HepG2 (cell line): ENCODE data around the gene RASIP1. TPM values are rescaled to one million over a fixed set of nuclear protein-coding genes. Genes with fewer than 3 reads are reported as not detected.
A peak's percentile ranks its signal among the peaks of the same experiment; 100 is the strongest.

ENCODE experiments used
- HMGXB4 ChIP-seq, 2 experiments: sonication (generic) in 1 of 2; formaldehyde crosslinking in 1 of 2; IDR thresholded peaks; 2 replicates each; pipeline versions ENCODE4 v1.4.0 to v1.6.1; 2018 to 2020; ENCODE audit warnings: missing genetic modification reagents in 2 of 2, borderline replicate concordance in 1 of 2, low read depth in 1 of 2, mild to moderate bottlenecking in 1 of 2, missing biosample characterization in 1 of 2
- HNRNPK ChIP-seq: fragments of 200-400 bp; formaldehyde crosslinking; IDR thresholded peaks from 2 replicates; pipeline ENCODE4 v1.6.1; 2018; ENCODE audit warnings: low read length, low read depth, moderate library complexity, mild to moderate bottlenecking; ENCODE audit not compliant: poor library complexity, severe bottlenecking
- HOXA5 ChIP-seq: sonication (generic); formaldehyde crosslinking; IDR thresholded peaks from 2 replicates; pipeline ENCODE4 v1.4.0; 2020; ENCODE audit warnings: missing genetic modification reagents
- KDM6A ChIP-seq: IDR thresholded peaks from 2 replicates; pipeline ENCODE4 v1.6.1; 2016; ENCODE audit warnings: low read depth
- NFAT5 ChIP-seq: sonication (generic); formaldehyde crosslinking; IDR thresholded peaks from 2 replicates; pipeline ENCODE4 v1.4.0; 2020; ENCODE audit warnings: missing genetic modification reagents
- NFYB ChIP-seq: sonication (generic); formaldehyde crosslinking; IDR thresholded peaks from 2 replicates; pipeline ENCODE4 v1.4.0; 2020; ENCODE audit warnings: missing genetic modification reagents
- POLR2AphosphoS5 ChIP-seq: IDR thresholded peaks from 2 replicates; pipeline ENCODE4 v1.6.1; 2012; ENCODE audit warnings: low read depth, low read length
- ZNF33A ChIP-seq: sonication (generic); formaldehyde crosslinking; IDR thresholded peaks from 2 replicates; pipeline ENCODE4 v1.5.1; 2020; ENCODE audit warnings: missing genetic modification reagents, mild to moderate bottlenecking, moderate library complexity, borderline replicate concordance
- ZNF510 ChIP-seq: sonication (generic); formaldehyde crosslinking; IDR thresholded peaks from 2 replicates; pipeline ENCODE4 v1.4.0; 2020; ENCODE audit warnings: low read depth, mild to moderate bottlenecking, missing genetic modification reagents
- ZNF512B ChIP-seq: sonication (generic); formaldehyde crosslinking; IDR thresholded peaks from 2 replicates; pipeline ENCODE4 v1.5.1; 2020; ENCODE audit warnings: missing genetic modification reagents, mild to moderate bottlenecking, borderline replicate concordance
- ZNF609 ChIP-seq: sonication (generic); formaldehyde crosslinking; IDR thresholded peaks from 2 replicates; pipeline ENCODE4 v1.4.0; 2020; ENCODE audit warnings: mild to moderate bottlenecking, missing genetic modification reagents, borderline replicate concordance
- ZNF724P ChIP-seq: sonication (generic); formaldehyde crosslinking; IDR thresholded peaks from 2 replicates; pipeline ENCODE4 v1.8.0; 2022; ENCODE audit warnings: missing genetic modification reagents, borderline replicate concordance
- ZSCAN31 ChIP-seq: sonication (generic); formaldehyde crosslinking; IDR thresholded peaks from 2 replicates; pipeline ENCODE4 v1.5.0; 2020; ENCODE audit warnings: low read depth, mild to moderate bottlenecking, missing genetic modification reagents
- polyA plus RNA-seq, 8 experiments: library from polyadenylated mRNA; depleted of rRNA in 3 of 8; stranded (reverse) in 7 of 8; unstranded in 1 of 8; fragments of >200 nt; fragmentation: Illumina TruSeq in 4 of 8; extraction: Trizol in 4 of 8; gene quantifications; 2 replicates each; pipeline versions ENCODE4 v1.2.1 to v1.2.3, GENCODE V29; 2011 to 2016; ENCODE audit warnings: low read depth in 4 of 8, missing spikeins in 1 of 8, mixed read lengths in 1 of 8; ENCODE audit not compliant: insufficient read depth in 1 of 8
- total RNA-seq, 5 experiments: library from RNA; depleted of rRNA; stranded (reverse); fragments of >200 nt; fragmentation: Illumina TruSeq; extraction: Trizol; gene quantifications; 2 replicates each; pipeline ENCODE4 v1.2.3, GENCODE V29; 2016; ENCODE audit warnings: low read depth in 1 of 5

Gene RASIP1
- total and polyA plus RNA-seq, 2 of the 13 experiments (the other 11 are each of a cell fraction or from before 2014, with no cell fraction given), result 0.44 to 0.58 TPM

- TF ChIP-seq NFYB (CRISPR knock-in tag) (no peak), ZNF510 (no peak), ZNF724P (CRISPR knock-in tag) (no peak), POLR2AphosphoS5 (no peak), ZNF512B (CRISPR knock-in tag) (no peak), ZSCAN31 (CRISPR knock-in tag) (no peak), ZNF609 (CRISPR knock-in tag) (no peak), NFAT5 (no peak), ZNF33A (CRISPR knock-in tag) (no peak), HMGXB4 (CRISPR knock-in tag; IDR thresholded peaks at IDR 0.05; ENCODE audit: borderline replicate concordance in 1 of 2, low read depth in 1 of 2) (peak in 1 of 2 experiments; percentile 45; a peak in 1 of 4 replicates), HOXA5 (CRISPR knock-in tag) (peak; percentile 90), HNRNPK (no peak), KDM6A (CRISPR knock-in tag) (no peak)
Observed at GRCh38 chr19:48780631-48781391, 40.4 kb upstream of the RASIP1 start (continued).
